Kidney capillary endothelial cell (primary cell): ENCODE results near the gene CAMTA1.

ENCODE experiments used
- DNase-seq: peaks from one replicate; pipeline ENCODE4 v3.0.0-alpha.2; 2018; ENCODE audit warnings: low spot score

CAMTA1 gene

GRCh38 chr1:6928106-6928885 lies 143.0 kb downstream of the CAMTA1 start:
- DNase-seq, result no peak

- no peak for DNase-seq
These were observed 145.6 kb downstream of the CAMTA1 start for GRCh38 chr1:6930732-6931300.

- DNase-seq, result no peak
These were observed 150.2 kb downstream of the CAMTA1 start for GRCh38 chr1:6935361-6935883.

GRCh38 chr1:6935911-6936690 lies 150.8 kb downstream of the CAMTA1 start:
- no peak for DNase-seq

- DNase-seq, result no peak
These were observed 151.8 kb downstream of the CAMTA1 start for GRCh38 chr1:6937048-6937447.

- DNase-seq, result no peak
These were observed 154.1 kb downstream of the CAMTA1 start for GRCh38 chr1:6939363-6939762.

GRCh38 chr1:6941786-6942185 lies 156.5 kb downstream of the CAMTA1 start:
- no peak for DNase-seq

GRCh38 chr1:6942990-6943389 lies 157.7 kb downstream of the CAMTA1 start:
- no peak for DNase-seq

GRCh38 chr1:6944434-6944833 lies 159.2 kb downstream of the CAMTA1 start:
- DNase-seq, result no peak

- DNase-seq, result no peak
These were observed 162.7 kb downstream of the CAMTA1 start for GRCh38 chr1:6947952-6948351.

GRCh38 chr1:6948416-6948815 lies 163.2 kb downstream of the CAMTA1 start:
- no peak for DNase-seq

GRCh38 chr1:6948861-6949260 lies 163.6 kb downstream of the CAMTA1 start:
- DNase-seq, result no peak

- DNase-seq, result no peak
These were observed 164.9 kb downstream of the CAMTA1 start for GRCh38 chr1:6950001-6950765.

- DNase-seq, result no peak
These were observed 166.3 kb downstream of the CAMTA1 start for GRCh38 chr1:6951536-6951935.

- no peak for DNase-seq
These were observed 168.0 kb downstream of the CAMTA1 start for GRCh38 chr1:6953216-6953615.

GRCh38 chr1:6953907-6954364 lies 168.7 kb downstream of the CAMTA1 start:
- DNase-seq, result no peak

- DNase-seq, result no peak
These were observed 169.3 kb downstream of the CAMTA1 start for GRCh38 chr1:6954591-6954990.

- no peak for DNase-seq
These were observed 170.3 kb downstream of the CAMTA1 start for GRCh38 chr1:6955357-6956094.

- DNase-seq, result no peak
These were observed 171.4 kb downstream of the CAMTA1 start for GRCh38 chr1:6956488-6957159.

GRCh38 chr1:6957341-6957740 lies 172.1 kb downstream of the CAMTA1 start:
- DNase-seq, result no peak
